ENCODE measurements around the gene EPB41. TPM values are rescaled to one million over a fixed set of nuclear protein-coding genes. Genes with fewer than 3 reads are reported as not detected.

EPB41 gene
- total and polyA plus RNA-seq, 2 of the 8 experiments (the other 6 are each of a cell fraction or from before 2014, with no cell fraction given), result 36.7 to 109 TPM

DNA sequence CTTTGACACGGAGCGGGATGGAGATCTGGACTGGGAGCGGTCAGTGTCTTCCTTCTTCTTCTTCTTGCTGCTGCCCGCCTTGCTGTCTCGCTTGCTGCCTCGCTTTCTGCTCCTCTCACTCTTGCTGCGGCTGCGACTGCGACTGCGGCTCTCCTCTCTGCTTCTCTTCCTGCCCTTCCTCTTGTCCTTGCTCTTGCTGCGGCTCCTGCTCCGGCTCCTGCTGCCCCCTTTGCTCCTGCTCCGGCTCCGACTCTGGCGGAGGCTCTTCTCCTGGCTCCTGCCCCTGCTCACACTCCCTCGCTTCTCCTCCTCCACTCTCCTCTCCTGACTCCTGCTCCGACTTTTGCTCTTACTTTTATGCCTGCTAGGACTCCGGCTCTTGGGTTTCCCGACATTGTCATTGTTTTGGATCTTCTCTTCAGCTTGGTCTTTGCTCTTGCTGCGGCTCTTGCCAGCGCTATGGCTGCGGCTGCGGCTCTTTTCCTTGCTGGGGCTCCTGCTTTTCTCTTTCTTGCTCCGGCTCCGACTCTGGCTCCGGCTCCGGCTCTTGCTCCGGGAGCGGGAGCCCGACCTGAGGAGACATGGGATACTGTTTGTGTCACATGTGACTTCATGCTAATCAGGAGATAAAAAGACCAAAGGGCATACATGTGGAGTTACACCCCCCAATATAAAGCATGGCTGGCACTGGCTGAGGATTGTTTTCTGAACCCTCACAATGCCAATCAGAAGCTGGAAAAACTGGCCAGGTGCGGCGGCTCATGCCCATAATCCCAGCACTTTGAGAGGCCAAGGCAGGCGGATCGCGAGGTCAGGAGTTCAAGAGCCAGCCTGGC lies 234.5 kb downstream of the EPB41 start:
- no peak for DNase-seq (ENCODE audit: low read depth in 1 of 2, low spot score in 2 of 2)
- Histone ChIP-seq H2BK5ac (ENCODE audit: low read depth, low read length) (no peak overlapping the region), H2AFZ (ENCODE audit: low read length) (no peak overlapping the region), H3K9ac (replicated peaks in 1 of 4; ENCODE audit: extremely low read depth in 1 of 4, low read depth in 3 of 4, low read length in 3 of 4) (no peak overlapping the region), H3K14ac (ENCODE audit: insufficient read length) (no peak overlapping the region), H3K4me2 (ENCODE audit: insufficient read depth in 1 of 2, low read depth in 2 of 2, low read length in 2 of 2) (no peak overlapping the region), H2AK5ac (ENCODE audit: low read depth, low read length) (no peak overlapping the region), H2BK120ac (replicated peaks; ENCODE audit: low read depth, low read length) (no peak overlapping the region), H2BK15ac (ENCODE audit: low read length) (no peak overlapping the region), H3K79me1 (ENCODE audit: low read depth, low read length) (0 out of 2 replicates have a peak, but pooled peaks cover 2% of the 10 kb centered on the region), H3K23ac (ENCODE audit: insufficient read length) (no peak overlapping the region), H3K27ac (ENCODE audit: low read depth, low read length) (no peak overlapping the region), H3K4me3 (ENCODE audit: extremely low read depth in 1 of 4, insufficient read depth in 2 of 4, low read depth in 3 of 4, low read length in 4 of 4) (no peak overlapping the region), H4K20me1 (replicated peaks in 1 of 2; ENCODE audit: control insufficient read depth in 1 of 2, insufficient read depth in 2 of 2, low read length in 2 of 2) (peaks cover 0 to 2% of the 10 kb centered on the region in 2 experiments), H3K23me2 (ENCODE audit: low read depth, low read length) (no peaks in the 10 kb centered on the region), H3K4me1 (replicated peaks in 1 of 4; ENCODE audit: control insufficient read depth in 3 of 4, insufficient read depth in 4 of 4, low read length in 3 of 4) (no peaks in the 10 kb centered on the region), H4K8ac (ENCODE audit: extremely low read depth, insufficient read depth, low read length) (no peak overlapping the region), H2BK20ac (ENCODE audit: low read length) (no peak overlapping the region), H3K4ac (replicated peaks; ENCODE audit: insufficient read length, low read depth, low read length) (no peak overlapping the region), H3K56ac (replicated peaks; ENCODE audit: insufficient read length, low read depth, low read length) (no peak overlapping the region), H3K36me3 (ENCODE audit: control insufficient read depth in 2 of 4, insufficient read depth in 4 of 4, low read length in 3 of 4) (peaks cover 24 to 84% (median 66%) of the 10 kb centered on the region in 4 experiments), H3K27me3 (replicated peaks in 1 of 4; ENCODE audit: control insufficient read depth in 3 of 4, extremely low read depth in 1 of 4, insufficient read depth in 3 of 4, low read length in 3 of 4) (no peaks in the 10 kb centered on the region), H3K79me2 (ENCODE audit: control insufficient read depth in 1 of 2, insufficient read depth in 2 of 2, low read length in 2 of 2) (no peaks in the 10 kb centered on the region), H4K5ac (ENCODE audit: insufficient read length, low read depth, low read length) (no peak overlapping the region), H2BK12ac (ENCODE audit: low read depth, low read length) (no peak overlapping the region), H4K91ac (replicated peaks; ENCODE audit: insufficient read length, low read length) (no peak overlapping the region), H3K18ac (ENCODE audit: extremely low read depth, low read length) (no peak overlapping the region), H3K9me3 (ENCODE audit: insufficient read depth in 2 of 2, low read depth in 1 of 2, low read length in 1 of 2) (no peaks in the 10 kb centered on the region)
- TF ChIP-seq BCL11A (IDR thresholded peaks at IDR 0.05; ENCODE audit: low read depth in 2 of 2, low read length in 2 of 2) (no peak), MAX (IDR thresholded peaks at IDR 0.05) (no peak), RAD21 (IDR thresholded peaks at IDR 0.05 in 1 of 2, conservative IDR thresholded peaks at IDR 0.05 in 1 of 2; ENCODE audit: low read depth in 2 of 2, low read length in 2 of 2) (no peak), HDAC6 (IDR thresholded peaks at IDR 0.05; ENCODE audit: low read depth, low read length) (no peak), JUND (IDR thresholded peaks at IDR 0.05; ENCODE audit: low read length) (no peak), CTCF (IDR thresholded peaks at IDR 0.05; ENCODE audit: control extremely low read depth in 1 of 3, insufficient read depth in 1 of 3, low read depth in 1 of 3, low read length in 3 of 3) (no peak), BACH1 (IDR thresholded peaks at IDR 0.05; ENCODE audit: low read length) (no peak), SIX5 (IDR thresholded peaks at IDR 0.05; ENCODE audit: low read depth, low read length) (no peak)
- FAIRE-seq, result no peak
- ChIA-PET POLR2A (ENCODE audit: partially characterized antibody) (interaction anchor here (0.9 kb wide), 1 partner anchor 8 kb away, joined by 3 read pairs; no protein-coding TSS in a partner anchor), CTCF (ENCODE audit: partially characterized antibody) (interaction anchor here (2.1 to 2.4 kb wide), 2 partner anchors 49 to 53 kb away, joined by 5 to 9 read pairs; no protein-coding TSS in a partner anchor)
- 90% methylated on average over 30 of the region's 35 CpGs; no CpG with 5 or more reads in 1 of the 2 experiments for WGBS, 2 experiments (ENCODE audit: extremely low coverage in 1 of 2, insufficient coverage in 1 of 2, insufficient read length in 1 of 2, insufficient replicate concordance in 2 of 2, low coverage in 1 of 2, low lambda C conversion rate in 2 of 2, missing lambda C conversion rate in 1 of 2)
